Endothelial cell of umbilical vein (primary cell): ENCODE results near the gene PLEKHJ1. TPM values are rescaled to one million over a fixed set of nuclear protein-coding genes. Genes with fewer than 3 reads are reported as not detected.

Experiments used
- BruUV-seq: library from RNA; stranded (reverse); fragments of 400-500 nt; replicated peaks from 2 replicates; lab custom pipeline; 2021; lab: Mats Ljungman, UMichigan
- CTCF ChIA-PET: fragments of 300-600, 350-600 bp; sonication (Branson Sonifier 250); formaldehyde crosslinking; loops from one replicate; lab custom pipeline; 2021; ENCODE audit warnings: antibody characterized with exemption, inconsistent platforms; lab: Charles Lee
- POLR2A ChIA-PET: fragments of 300-600, 350-600 bp; sonication (Branson Sonifier 250); formaldehyde crosslinking; loops from one replicate; lab custom pipeline; 2021; ENCODE audit warnings: antibody characterized with exemption, inconsistent platforms; lab: Charles Lee
- DNase-seq: peaks from one replicate; pipeline ENCODE4 v3.0.0-alpha.2; 2011; ENCODE audit warnings: low read depth, low spot score
- FAIRE-seq: peaks from 2 replicates; lab custom pipeline; 2011; peaks lifted over from hg19 to GRCh38; lab: Jason Lieb, UNC
- H2AFZ ChIP-seq: 2 replicates; pipeline ENCODE4 v1.6.0; 2012; ENCODE audit warnings: low read depth, low read length, control low read depth, inconsistent platforms
- H3K27ac ChIP-seq: 2 replicates; pipeline ENCODE4 v1.5.1; 2011; ENCODE audit warnings: low read depth, mild to moderate bottlenecking, control low read depth, low read length, moderate library complexity; ENCODE audit not compliant: insufficient read depth
- H3K27me3 ChIP-seq, 2 experiments: 2 replicates each; pipeline versions ENCODE4 v1.6.0 to v1.6.1; 2011; ENCODE audit warnings: low read length in 2 of 2, mixed read lengths in 1 of 2; ENCODE audit not compliant: control insufficient read depth in 2 of 2, insufficient read depth in 2 of 2
- H3K36me3 ChIP-seq, 2 experiments: 2 replicates in 1 of 2; 3 replicates in 1 of 2; pipeline ENCODE4 v1.5.1; 2011; ENCODE audit warnings: low read length in 2 of 2, mild to moderate bottlenecking in 1 of 2, moderate library complexity in 1 of 2; ENCODE audit not compliant: control insufficient read depth in 2 of 2, insufficient read depth in 2 of 2; ENCODE audit errors: extremely low read depth in 1 of 2
- H3K4me1 ChIP-seq: 3 replicates; pipeline ENCODE4 v1.5.1; 2011; ENCODE audit warnings: mild to moderate bottlenecking, low read length; ENCODE audit not compliant: control insufficient read depth, insufficient read depth; ENCODE audit errors: extremely low read depth
- H3K4me2 ChIP-seq: 2 replicates; pipeline ENCODE4 v1.6.1; 2011; ENCODE audit warnings: low read length, control low read depth, mixed read lengths; ENCODE audit not compliant: insufficient read depth
- H3K4me3 ChIP-seq, 3 experiments: fragments of 200-600 bp in 1 of 3; sonication (generic), shearing (Covaris generic) in 1 of 3; replicated peaks in 1 of 3; 2 replicates each; pipeline ENCODE4 v1.5.1; 2011 to 2016; ENCODE audit warnings: control low read depth in 3 of 3, low read length in 3 of 3, mild to moderate bottlenecking in 2 of 3, inconsistent platforms in 1 of 3, low read depth in 1 of 3, moderate library complexity in 1 of 3; ENCODE audit not compliant: insufficient read depth in 1 of 3
- H3K79me2 ChIP-seq: 2 replicates; pipeline ENCODE4 v1.6.0; 2012; ENCODE audit warnings: low read length, inconsistent platforms; ENCODE audit not compliant: control insufficient read depth, insufficient read depth
- H3K9ac ChIP-seq: replicated peaks from 2 replicates; pipeline ENCODE3; 2011; ENCODE audit warnings: low read length, control low read depth; ENCODE audit not compliant: insufficient read depth; ENCODE audit errors: extremely low read depth
- H3K9me1 ChIP-seq: replicated peaks from 3 replicates; pipeline ENCODE4 v1.6.0; 2011; ENCODE audit warnings: mild to moderate bottlenecking, low read length; ENCODE audit not compliant: control insufficient read depth, insufficient read depth; ENCODE audit errors: extremely low read depth
- H3K9me3 ChIP-seq: replicated peaks from 2 replicates; pipeline ENCODE4 v1.5.1; 2012; ENCODE audit warnings: low read length, inconsistent platforms; ENCODE audit not compliant: control insufficient read depth, insufficient read depth
- H4K20me1 ChIP-seq: replicated peaks from 2 replicates; pipeline ENCODE3; 2011; ENCODE audit warnings: mild to moderate bottlenecking, low read length; ENCODE audit not compliant: control insufficient read depth, insufficient read depth; ENCODE audit errors: extremely low read depth
- EZH2 ChIP-seq: IDR thresholded peaks from 2 replicates; pipeline ENCODE4 v1.6.1; 2012; ENCODE audit warnings: borderline replicate concordance, low read depth, mild to moderate bottlenecking, moderate library complexity, low read length, inconsistent platforms; ENCODE audit not compliant: severe bottlenecking
- FOS ChIP-seq: IDR thresholded peaks from 2 replicates; pipeline ENCODE4 v1.6.1; 2011; ENCODE audit warnings: mild to moderate bottlenecking, low read length, moderate library complexity, borderline replicate concordance; ENCODE audit not compliant: insufficient read depth
- GATA2 ChIP-seq: IDR thresholded peaks from 2 replicates; pipeline ENCODE4 v1.7.0; 2011; ENCODE audit warnings: low read depth, mild to moderate bottlenecking, moderate library complexity, mixed read lengths, low read length; ENCODE audit not compliant: insufficient read length, insufficient read depth
- JUN ChIP-seq: IDR thresholded peaks from 2 replicates; pipeline ENCODE4 v1.6.1; 2011; ENCODE audit warnings: borderline replicate concordance, low read depth; ENCODE audit not compliant: insufficient read length, insufficient read depth
- MYC ChIP-seq: IDR thresholded peaks from one replicate; pipeline ENCODE4 v1.6.1; 2011; ENCODE audit warnings: mild to moderate bottlenecking, low read depth, low read length
- POLR2A ChIP-seq: IDR thresholded peaks from 2 replicates; pipeline ENCODE4 v1.6.1; 2012; ENCODE audit warnings: low read depth, mild to moderate bottlenecking, control low read depth, low read length
- POLR2AphosphoS5 ChIP-seq: IDR thresholded peaks from 2 replicates; pipeline ENCODE4 v1.6.1; 2012; ENCODE audit warnings: low read depth, mild to moderate bottlenecking, control low read depth, low read length, moderate library complexity; ENCODE audit not compliant: insufficient read depth
- dilution Hi-C: fragments of 300-500 bp; cut with MboI; formaldehyde crosslinking; loops from one replicate; pipeline ENCODE4 v1.15.0; 2019; ENCODE audit warnings: low sequenced_read_pairs; ENCODE audit not compliant: extremely low pct_ligation_motif_present
- intact Hi-C: fragments of 100-400 bp; cut with micrococcal nuclease; formaldehyde crosslinking; loops from one replicate; pipeline ENCODE4 v1.10.0; 2022
- polyA plus RNA-seq, 4 experiments: library from polyadenylated mRNA; depleted of rRNA in 3 of 4; stranded (reverse) in 3 of 4; unstranded in 1 of 4; fragments of >200 nt; gene quantifications; 2 replicates each; pipeline versions ENCODE4 v1.2.1 to v1.2.3, GENCODE V29; 2011 to 2012; ENCODE audit warnings: missing spikeins in 1 of 4
- total RNA-seq: library from RNA; stranded (reverse); gene quantifications from 2 replicates; pipeline ENCODE4 v1.2.3, GENCODE V29; 2021
- TF ChIP-seq, protein P1 (sequence below), 2 donors: IDR thresholded peaks; 1 replicate in 1 of 2; 2 replicates in 1 of 2; pipeline ENCODE4 v1.5.1; 2011; ENCODE audit warnings: low read length in 2 of 2, mild to moderate bottlenecking in 2 of 2, moderate library complexity in 2 of 2, control low read depth in 1 of 2, inconsistent platforms in 1 of 2, low read depth in 1 of 2; ENCODE audit not compliant: insufficient read depth in 1 of 2; ENCODE audit errors: extremely low read depth in 1 of 2
- TF ChIP-seq, protein P2 (sequence below): IDR thresholded peaks from 2 replicates; pipeline ENCODE4 v1.6.1; 2011; ENCODE audit not compliant: insufficient read depth, insufficient read length

Gene PLEKHJ1
- total and polyA plus RNA-seq, 2 donors (not counting 3 experiments of a cell fraction or from before 2014, with no cell fraction given): 82.4 to 115 TPM

DNA sequence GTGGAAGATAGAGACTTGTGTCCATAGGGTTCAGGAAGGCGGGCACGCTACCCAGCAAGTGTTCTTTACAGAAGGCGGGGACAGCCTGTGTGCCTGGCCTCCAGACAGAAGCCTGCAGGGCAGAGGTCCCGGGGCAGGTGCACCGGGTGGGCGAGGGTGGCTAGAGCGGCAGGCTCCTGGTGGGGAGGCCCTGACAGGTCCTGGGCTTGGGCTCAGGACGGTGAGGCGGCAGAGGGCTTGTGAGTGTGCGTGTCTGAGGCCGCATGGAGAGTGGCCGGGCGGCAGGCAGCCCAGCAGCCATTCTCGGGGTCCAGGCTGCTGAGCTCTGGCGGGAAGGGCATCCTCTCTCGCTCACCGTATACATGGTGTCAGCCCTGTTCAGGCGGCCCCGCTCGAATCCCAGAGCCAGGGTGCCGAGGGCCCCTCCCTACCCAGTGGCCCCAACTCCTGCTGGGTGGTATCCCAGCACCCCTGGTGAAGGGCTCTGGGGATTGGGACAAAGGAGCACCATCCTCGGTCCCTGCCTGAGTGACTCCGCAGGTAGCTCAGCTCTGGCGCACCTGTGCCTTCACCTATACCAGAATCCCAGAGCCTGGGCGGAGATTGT, 10.0 kb upstream of the PLEKHJ1 start:
- FAIRE-seq (no peak), DNase-seq (no peak)
- BruUV-seq: no TSS peak
- ChIA-PET POLR2A (no interaction called here), CTCF (interaction anchor here (1.2 kb wide), 1 partner anchor 16 kb away, joined by 3 read pairs; no protein-coding TSS in a partner anchor)
- H3K27me3 ChIP-seq: peaks cover 2 to 11% of the 10 kb centered on the region in 2 experiments
- H3K79me2 ChIP-seq: peaks cover 33% of the 10 kb centered on the region
- no peak overlapping the region for H3K27ac ChIP-seq
- H3K4me2 ChIP-seq: no peak overlapping the region
- peaks cover 13% of the 10 kb centered on the region for H3K4me1 ChIP-seq
- peaks cover 25 to 52% of the 10 kb centered on the region in 2 experiments for H3K36me3 ChIP-seq
- no peaks in the 10 kb centered on the region for H4K20me1 ChIP-seq
- H2AFZ ChIP-seq: no peak overlapping the region
- intact Hi-C loops (no loop called here), dilution Hi-C loops (no loop called here)
- no peaks in the 10 kb centered on the region for H3K9me1 ChIP-seq
- H3K9ac ChIP-seq: no peak overlapping the region
- no peak overlapping the region for H3K4me3 ChIP-seq
- no peaks in the 10 kb centered on the region for H3K9me3 ChIP-seq
- no peak for TF ChIP-seq MYC
- no peak for TF ChIP-seq GATA2
- TF ChIP-seq POLR2AphosphoS5: no peak
- TF ChIP-seq, protein P1, sequence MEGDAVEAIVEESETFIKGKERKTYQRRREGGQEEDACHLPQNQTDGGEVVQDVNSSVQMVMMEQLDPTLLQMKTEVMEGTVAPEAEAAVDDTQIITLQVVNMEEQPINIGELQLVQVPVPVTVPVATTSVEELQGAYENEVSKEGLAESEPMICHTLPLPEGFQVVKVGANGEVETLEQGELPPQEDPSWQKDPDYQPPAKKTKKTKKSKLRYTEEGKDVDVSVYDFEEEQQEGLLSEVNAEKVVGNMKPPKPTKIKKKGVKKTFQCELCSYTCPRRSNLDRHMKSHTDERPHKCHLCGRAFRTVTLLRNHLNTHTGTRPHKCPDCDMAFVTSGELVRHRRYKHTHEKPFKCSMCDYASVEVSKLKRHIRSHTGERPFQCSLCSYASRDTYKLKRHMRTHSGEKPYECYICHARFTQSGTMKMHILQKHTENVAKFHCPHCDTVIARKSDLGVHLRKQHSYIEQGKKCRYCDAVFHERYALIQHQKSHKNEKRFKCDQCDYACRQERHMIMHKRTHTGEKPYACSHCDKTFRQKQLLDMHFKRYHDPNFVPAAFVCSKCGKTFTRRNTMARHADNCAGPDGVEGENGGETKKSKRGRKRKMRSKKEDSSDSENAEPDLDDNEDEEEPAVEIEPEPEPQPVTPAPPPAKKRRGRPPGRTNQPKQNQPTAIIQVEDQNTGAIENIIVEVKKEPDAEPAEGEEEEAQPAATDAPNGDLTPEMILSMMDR (IDR thresholded peaks at IDR 0.05; ENCODE audit: extremely low read depth in 1 of 2, insufficient read depth in 1 of 2, low read depth in 1 of 2, low read length in 2 of 2): no peak
- no peak for TF ChIP-seq JUN
- TF ChIP-seq, protein P2, sequence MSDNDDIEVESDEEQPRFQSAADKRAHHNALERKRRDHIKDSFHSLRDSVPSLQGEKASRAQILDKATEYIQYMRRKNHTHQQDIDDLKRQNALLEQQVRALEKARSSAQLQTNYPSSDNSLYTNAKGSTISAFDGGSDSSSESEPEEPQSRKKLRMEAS: no peak
- TF ChIP-seq POLR2A: no peak
- TF ChIP-seq EZH2: no peak
- no peak for TF ChIP-seq FOS
